GM21529 (cell line): ENCODE measurements around the gene ARHGEF4.

ENCODE experiments used
- ATAC-seq: cut with Tn5 transposase; IDR thresholded peaks from one replicate; pipeline ENCODE4 v1.9.1; 2021; ENCODE audit not compliant: unreplicated experiment

ARHGEF4 gene

DNA sequence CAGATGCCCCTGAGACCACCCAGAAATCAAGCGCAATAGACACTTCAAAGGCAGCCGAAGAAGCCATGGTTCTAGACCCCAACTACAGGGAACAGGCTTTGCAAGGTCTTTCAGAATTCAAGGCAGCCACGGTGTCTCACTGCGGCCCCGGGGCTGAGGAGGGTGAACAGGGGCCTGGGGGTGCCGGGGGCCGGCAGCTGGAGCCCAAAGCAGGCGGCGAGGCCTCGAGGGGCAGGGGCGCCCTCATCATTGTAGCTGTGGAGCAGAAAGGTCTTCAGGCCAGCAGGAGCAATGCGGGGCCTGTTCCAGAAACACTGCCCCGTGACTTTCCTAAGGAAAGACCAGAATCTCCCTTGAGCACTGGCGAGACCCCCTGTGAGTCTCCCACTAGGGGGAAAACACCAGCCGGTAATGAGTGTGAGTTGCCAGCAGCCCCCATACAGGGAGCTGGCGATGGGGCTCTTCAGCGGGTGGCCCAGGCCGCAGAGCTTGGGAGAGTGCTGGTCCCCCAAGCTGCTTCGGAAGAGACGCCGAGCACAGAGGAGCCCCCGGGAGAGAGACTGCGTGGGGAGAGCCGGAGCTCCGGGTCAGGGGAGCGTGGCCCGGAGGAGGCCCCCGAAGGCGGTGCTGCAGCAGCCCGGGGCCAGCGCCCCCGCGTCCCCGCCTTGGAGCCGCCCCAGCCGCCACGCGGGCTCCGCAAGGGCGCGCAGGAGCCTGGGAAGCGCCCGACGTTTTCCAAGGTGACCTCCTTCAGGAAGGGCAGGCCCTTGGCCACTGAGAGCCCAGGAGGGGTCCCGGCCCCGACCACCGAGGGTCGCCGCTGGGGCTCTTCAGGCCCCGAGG, 79.1 kb downstream of the ARHGEF4 start:
- no peak for ATAC-seq

GRCh38 chr2:130916438-130916705, 79.7 kb downstream of the ARHGEF4 start:
- ATAC-seq, result no peak

DNA sequence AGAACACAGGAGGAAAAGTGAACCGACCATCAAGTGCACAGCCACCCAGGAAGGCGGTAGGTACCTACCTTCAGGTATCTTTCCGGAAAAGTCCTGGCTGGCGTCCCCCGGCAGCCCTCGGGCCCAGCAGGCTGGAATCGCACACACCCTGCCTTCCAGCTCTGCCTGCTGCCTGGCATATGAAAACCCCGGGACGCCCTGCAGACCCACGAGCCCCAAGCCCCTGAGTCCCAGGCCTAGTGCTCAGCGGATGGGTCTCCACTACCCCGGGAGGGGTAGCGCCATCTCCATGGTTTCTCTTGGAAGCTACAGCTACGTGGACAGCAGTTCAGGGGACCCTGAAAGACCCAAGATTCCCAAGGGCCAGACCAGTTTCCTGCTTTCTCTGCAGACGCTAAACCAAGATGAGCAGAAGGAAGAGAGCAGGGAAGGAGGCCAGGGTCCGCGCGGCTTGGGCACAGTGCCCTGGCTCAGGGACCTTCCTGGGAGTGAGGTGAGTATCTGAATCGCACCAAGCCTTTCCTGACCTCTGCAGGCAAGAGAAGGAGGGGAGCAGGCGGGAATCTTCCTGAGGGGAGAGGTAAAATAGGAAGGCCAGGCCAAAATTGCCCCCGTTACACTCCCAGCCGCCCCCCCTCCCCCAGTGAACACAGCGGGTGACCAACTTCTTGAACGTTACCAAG, 80.4 kb downstream of the ARHGEF4 start:
- ATAC-seq, result no peak

DNA sequence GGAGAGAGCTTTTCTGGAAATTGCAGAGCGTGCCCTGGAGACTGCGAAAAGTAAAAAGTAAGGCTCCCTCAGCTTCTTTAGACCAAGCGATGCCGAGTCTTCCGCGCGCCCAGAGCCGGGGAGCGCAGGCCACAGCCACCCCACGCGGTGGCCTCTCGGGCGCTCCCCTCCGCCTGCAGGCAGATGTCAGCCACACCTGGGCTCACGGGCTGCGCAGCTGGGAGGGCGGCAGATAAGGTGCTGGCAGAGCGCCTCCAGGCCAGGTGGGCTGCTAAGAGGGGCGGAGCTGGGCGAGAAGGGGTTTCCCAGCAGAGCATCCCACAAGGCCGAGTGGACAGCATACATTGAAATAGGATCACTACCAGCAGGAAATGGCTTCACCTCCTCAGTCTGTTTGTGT, 81.7 kb downstream of the ARHGEF4 start:
- ATAC-seq, result no peak

DNA sequence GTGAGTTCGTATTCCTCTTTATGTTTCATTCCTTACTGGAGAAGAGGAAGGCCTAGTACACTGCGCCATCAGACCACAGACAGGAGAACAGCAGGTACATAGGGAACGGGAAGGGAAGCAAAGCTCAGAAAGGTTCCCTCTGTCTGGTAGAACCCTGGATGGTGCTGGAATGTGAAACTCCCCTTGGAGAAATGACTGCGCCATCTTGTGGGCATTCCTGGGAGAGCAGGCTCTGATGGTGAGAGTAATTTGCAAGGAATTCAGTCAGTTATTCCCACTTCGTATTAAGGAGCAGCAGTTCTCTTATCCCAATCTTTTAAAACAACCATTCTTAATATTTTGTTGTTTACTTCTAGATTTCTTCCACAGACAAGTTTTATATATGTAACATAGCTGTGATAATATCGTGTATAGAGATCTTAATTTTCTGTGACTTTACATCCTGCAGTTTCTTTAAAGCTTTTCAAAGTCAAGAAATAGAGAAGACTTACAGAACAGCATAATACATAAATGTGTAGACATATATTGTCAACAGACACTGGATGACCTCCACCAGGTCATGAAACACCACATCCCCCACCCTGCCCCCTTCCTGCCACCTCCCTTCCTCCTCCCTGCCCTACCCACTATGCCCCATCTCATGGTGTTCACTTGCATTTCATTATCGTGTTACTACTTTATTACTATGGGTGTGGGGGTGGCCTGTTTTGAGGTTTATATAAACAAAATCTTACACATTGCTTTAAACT, 83.9 kb downstream of the ARHGEF4 start:
- no peak for ATAC-seq

DNA sequence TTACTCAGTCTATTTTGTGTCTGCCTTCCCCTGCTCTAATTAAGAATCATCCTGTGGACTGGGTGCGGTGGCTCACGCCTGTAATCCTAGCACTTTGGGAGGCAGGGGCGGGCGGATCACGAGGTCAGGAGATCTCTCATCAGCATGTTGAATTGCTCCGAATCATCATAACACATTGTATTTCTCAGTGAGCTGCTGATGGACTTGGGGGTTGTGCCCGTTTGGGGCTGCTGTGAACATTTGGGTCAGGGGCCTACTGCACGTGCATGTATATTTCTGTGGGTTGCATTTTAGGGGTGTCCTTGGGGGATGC, 84.4 kb downstream of the ARHGEF4 start:
- no peak for ATAC-seq

- no peak for ATAC-seq
Measured at GRCh38 chr2:130922417-130922816, 85.7 kb downstream of the ARHGEF4 start.

DNA sequence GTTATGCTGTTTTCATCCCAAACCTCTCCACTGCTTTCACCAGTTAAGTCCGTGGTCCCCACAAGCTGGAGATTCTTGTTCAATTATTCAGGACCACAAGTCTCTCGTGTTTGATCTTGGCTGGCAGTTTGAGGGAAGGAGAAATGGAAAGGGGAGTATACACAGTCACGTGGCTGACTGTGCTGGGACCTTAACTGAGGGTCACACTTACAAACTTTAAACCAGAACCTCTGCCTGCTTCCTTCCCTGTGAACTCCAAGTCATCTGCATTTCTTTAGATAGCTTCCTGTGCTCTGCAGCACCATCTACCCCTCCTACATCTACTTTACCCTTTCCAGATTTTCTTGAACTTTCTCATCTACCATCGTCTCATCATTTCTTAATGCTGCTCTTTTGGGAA, 91.7 kb downstream of the ARHGEF4 start:
- no peak for ATAC-seq

DNA sequence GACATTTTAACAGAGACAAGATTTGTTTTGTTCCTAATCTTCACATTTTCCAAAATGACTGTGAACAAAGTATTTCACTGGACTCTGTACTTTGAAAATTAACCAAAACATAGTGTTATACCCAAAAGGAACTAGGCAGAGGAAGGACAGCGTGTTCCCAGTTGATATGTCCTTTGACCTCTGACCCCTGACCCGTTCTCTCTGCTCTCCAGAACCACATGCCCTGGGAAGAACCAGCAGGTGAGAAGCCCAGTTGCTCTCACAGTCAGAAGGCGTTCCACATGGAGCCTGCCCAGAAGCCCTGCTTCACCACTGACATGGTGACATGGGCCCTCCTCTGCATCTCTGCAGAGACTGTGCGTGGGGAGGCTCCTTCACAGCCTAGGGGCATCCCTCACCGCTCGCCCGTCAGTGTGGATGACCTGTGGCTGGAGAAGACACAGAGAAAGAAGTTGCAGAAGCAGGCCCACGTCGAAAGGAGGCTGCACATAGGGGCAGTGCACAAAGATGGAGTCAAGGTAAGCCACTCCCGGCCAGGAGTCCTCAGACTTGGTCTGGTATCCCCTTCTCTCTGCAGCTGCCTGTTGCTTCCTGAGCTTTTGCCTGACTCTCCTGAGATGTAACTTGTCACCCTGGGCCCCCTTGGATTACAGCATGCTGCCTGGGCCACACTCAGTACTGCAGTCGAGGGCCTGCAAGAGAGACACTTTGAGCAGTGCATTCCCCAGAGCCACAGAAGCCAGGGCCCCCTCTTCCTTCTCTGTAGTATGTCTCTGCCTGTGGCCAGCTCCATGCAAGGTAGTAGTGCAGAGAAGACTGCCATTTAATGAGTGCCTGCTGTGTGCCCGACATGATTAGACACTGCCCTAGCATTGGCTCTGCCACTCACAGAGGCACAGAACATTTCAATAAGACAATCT, 94.3 kb downstream of the ARHGEF4 start:
- ATAC-seq, result no peak

DNA sequence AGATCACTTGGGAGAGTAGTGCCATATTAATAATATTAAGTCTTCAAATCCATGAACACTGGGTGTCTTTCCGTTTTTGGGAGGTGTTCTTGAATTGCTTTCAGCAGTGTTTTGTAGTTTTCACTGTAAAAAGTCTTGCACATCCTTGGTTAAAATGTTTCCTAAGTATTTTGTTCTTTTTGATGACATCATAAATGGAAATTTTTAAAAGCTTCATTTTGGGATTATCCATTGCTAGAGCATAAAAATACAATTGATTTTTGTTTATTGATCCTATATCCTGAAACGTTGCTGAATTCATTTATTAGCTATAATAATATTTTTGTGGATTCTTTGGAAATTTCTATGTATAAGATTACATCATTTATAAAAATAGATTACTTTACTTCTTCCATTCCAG, 96.8 kb downstream of the ARHGEF4 start:
- ATAC-seq, result no peak

DNA sequence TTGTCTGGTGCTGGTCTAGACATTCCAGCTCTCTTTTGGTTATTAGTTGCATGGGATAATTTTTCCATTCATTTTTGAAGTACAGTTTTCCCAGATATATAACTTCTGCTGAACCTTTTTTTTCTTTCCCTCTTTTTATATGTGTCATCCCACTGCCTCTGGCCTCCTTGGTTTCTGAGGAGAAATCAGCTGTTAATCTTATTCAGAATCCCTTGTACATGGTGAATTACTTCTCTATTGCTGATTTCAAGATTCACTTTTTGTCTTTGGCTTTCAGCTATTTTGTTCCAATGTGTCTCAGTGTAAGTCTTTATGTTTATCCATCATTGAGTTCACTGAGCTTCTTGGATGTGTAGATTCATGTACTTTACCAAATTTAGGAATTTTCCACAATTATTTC, 99.7 kb downstream of the ARHGEF4 start:
- no peak for ATAC-seq

- no peak for ATAC-seq
Measured at GRCh38 chr2:130947967-130948366, 111.3 kb downstream of the ARHGEF4 start.

DNA sequence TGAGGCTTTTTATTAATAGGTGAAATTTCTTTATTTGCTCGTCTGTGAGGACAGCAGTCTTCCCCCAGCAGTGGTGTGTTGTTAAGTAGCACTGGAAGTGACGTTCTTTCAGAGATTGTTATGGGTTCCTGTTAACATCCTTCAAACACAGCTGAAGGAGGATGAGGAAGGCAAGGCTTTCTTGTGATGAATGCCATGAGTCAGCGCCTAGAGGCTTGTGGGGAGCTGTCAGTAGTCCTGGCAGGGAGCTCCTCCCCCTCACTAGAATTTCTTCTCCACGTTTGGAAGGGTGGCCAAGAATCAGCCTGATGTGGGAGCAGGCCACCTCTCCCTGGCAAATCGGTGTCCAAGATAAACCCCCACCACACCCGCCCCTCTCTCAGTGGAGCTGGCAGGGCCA, 113.2 kb downstream of the ARHGEF4 start:
- no peak for ATAC-seq

DNA sequence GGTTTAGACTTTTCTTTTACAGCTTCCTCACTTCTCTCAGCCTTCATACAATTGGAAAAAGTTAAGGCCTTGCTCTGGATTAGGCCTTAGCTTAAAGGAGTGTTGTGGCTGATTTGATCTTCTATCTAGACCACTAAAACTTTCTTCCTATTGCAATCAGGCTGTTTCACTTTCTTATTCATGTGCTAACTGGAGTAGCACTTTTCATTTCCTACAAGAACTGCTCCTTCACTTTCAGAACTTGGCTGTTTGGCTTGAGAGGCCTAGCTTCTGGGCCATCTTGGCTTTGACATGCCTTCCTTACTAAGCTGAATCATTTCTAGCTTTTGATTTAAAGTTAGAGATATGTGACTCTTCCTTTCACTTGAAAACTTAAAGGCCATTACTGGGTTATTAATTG, 114.3 kb downstream of the ARHGEF4 start:
- ATAC-seq, result no peak

DNA sequence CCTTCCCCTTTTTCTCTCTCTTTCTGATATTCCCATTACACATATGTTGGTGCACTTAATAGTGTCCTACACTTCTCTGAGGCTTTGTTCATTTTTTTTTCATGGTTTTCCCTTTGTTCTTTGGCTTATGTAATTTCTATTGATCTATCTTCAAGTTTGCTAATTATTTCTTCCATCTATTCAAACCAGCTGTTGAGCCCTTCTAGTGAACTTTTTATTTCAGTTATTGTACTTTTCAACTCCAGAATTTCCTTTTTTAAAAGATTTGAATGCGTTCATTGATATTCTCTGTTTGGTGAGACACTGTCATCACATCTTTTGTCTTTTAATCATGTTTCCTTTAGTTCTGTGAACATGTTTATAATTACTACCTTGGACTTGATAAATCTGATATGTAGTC, 118.2 kb downstream of the ARHGEF4 start:
- no peak for ATAC-seq

DNA sequence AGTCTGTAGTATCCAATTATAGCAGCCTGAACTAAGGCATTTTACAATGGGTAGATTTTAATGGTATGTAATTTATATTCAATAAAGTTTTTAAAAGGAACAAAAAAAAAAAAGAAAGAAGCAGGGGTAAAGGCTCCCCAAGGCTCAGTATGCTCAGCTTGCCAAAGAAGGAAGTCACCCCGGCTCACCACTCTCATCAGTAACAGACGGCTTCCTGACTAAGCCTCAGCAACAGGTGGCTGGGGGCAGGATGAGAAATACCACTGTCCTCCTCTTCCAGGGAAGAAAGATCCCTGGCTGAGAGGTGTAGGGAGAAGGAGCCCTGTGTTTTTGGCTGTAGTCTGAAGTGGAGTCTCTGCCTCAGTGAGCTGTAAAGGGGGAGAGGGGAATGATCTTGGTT, 121.2 kb downstream of the ARHGEF4 start:
- no peak for ATAC-seq

- no peak for ATAC-seq
Measured at GRCh38 chr2:130963196-130963848, 126.6 kb downstream of the ARHGEF4 start.

GRCh38 chr2:130963849-130964793, 127.4 kb downstream of the ARHGEF4 start:
- ATAC-seq, result no peak

DNA sequence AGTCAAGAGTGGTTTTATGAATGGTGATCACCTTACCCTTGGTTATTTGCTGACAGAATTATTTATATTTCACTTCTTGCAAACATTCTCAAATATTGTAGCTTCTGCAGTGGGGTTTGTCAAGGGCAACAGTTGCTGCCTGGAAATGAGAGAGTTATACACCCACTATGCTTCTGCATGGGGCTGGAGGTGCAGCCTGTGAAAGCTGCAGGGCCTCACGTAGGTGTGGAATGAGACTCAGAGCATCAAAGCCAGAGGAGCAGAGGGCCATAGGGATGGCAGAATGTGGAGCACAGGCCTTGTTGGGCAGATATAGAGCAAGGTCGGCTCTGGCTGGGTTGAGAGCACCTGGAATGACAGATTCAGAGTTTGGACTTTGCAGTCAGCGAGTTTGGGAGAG, 128.2 kb downstream of the ARHGEF4 start:
- ATAC-seq, result no peak
